ENCODE results near the gene ZBED6.

- TF ChIP-seq, protein P1, sequence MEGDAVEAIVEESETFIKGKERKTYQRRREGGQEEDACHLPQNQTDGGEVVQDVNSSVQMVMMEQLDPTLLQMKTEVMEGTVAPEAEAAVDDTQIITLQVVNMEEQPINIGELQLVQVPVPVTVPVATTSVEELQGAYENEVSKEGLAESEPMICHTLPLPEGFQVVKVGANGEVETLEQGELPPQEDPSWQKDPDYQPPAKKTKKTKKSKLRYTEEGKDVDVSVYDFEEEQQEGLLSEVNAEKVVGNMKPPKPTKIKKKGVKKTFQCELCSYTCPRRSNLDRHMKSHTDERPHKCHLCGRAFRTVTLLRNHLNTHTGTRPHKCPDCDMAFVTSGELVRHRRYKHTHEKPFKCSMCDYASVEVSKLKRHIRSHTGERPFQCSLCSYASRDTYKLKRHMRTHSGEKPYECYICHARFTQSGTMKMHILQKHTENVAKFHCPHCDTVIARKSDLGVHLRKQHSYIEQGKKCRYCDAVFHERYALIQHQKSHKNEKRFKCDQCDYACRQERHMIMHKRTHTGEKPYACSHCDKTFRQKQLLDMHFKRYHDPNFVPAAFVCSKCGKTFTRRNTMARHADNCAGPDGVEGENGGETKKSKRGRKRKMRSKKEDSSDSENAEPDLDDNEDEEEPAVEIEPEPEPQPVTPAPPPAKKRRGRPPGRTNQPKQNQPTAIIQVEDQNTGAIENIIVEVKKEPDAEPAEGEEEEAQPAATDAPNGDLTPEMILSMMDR (IDR thresholded peaks at IDR 0.05; ENCODE audit: insufficient read depth, low read depth, low read length) = no peak
- no peak for TF ChIP-seq EZH2 (IDR thresholded peaks at IDR 0.05; ENCODE audit: insufficient read depth, low read length)
Measured at GRCh38 chr1:203776636-203777035, 18.8 kb upstream of the ZBED6 start.

Measured in astrocyte (in vitro differentiated cells and primary cell).